ENCODE results near the gene NAMPT. TPM values are rescaled to one million over a fixed set of nuclear protein-coding genes. Genes with fewer than 3 reads are reported as not detected.

NAMPT gene
- total and polyA plus RNA-seq, 9 of the 15 experiments (the other 6 are each of a cell fraction or from before 2014, with no cell fraction given): 41.1 to 160 (median 106) TPM

DNA sequence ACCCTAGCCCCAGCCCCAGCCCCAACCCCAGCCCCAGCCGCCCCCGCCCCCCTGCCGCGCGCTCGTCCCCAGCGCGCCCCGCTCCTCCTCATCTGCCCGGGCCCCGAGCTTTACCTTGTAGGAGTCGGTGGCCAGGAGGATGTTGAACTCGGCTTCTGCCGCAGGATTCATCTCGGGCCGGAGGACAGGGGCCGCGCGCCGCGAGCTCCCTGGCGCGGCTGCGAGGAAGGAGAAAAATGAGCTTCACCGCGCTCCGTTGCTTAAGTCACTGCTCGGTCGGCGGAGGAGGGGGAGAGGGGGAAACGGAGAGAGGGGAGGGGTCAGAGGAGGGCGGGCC lies at the start of gene NAMPT (continued):
- TF ChIP-seq, protein P1, sequence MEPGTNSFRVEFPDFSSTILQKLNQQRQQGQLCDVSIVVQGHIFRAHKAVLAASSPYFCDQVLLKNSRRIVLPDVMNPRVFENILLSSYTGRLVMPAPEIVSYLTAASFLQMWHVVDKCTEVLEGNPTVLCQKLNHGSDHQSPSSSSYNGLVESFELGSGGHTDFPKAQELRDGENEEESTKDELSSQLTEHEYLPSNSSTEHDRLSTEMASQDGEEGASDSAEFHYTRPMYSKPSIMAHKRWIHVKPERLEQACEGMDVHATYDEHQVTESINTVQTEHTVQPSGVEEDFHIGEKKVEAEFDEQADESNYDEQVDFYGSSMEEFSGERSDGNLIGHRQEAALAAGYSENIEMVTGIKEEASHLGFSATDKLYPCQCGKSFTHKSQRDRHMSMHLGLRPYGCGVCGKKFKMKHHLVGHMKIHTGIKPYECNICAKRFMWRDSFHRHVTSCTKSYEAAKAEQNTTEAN (CRISPR knock-in tag; IDR thresholded peaks at IDR 0.05): no peak
- TF ChIP-seq, protein P2, sequence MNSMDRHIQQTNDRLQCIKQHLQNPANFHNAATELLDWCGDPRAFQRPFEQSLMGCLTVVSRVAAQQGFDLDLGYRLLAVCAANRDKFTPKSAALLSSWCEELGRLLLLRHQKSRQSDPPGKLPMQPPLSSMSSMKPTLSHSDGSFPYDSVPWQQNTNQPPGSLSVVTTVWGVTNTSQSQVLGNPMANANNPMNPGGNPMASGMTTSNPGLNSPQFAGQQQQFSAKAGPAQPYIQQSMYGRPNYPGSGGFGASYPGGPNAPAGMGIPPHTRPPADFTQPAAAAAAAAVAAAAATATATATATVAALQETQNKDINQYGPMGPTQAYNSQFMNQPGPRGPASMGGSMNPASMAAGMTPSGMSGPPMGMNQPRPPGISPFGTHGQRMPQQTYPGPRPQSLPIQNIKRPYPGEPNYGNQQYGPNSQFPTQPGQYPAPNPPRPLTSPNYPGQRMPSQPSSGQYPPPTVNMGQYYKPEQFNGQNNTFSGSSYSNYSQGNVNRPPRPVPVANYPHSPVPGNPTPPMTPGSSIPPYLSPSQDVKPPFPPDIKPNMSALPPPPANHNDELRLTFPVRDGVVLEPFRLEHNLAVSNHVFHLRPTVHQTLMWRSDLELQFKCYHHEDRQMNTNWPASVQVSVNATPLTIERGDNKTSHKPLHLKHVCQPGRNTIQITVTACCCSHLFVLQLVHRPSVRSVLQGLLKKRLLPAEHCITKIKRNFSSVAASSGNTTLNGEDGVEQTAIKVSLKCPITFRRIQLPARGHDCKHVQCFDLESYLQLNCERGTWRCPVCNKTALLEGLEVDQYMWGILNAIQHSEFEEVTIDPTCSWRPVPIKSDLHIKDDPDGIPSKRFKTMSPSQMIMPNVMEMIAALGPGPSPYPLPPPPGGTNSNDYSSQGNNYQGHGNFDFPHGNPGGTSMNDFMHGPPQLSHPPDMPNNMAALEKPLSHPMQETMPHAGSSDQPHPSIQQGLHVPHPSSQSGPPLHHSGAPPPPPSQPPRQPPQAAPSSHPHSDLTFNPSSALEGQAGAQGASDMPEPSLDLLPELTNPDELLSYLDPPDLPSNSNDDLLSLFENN (IDR thresholded peaks at IDR 0.05; ENCODE audit: low read depth in 2 of 2, low read length in 2 of 2): no peak; a peak in 1 of 4 replicates
- TF ChIP-seq JUN (IDR thresholded peaks at IDR 0.05; ENCODE audit: borderline replicate concordance, low read depth, low read length): no peak; the same call in 1 of the 2 replicates
- TF ChIP-seq JUN (CRISPR knock-in tag; IDR thresholded peaks at IDR 0.05; ENCODE audit: borderline replicate concordance): 0 out of 2 replicates have a peak, but pooled peaks have one; percentile 69
- no peak for TF ChIP-seq CHD1 (IDR thresholded peaks at IDR 0.05; ENCODE audit: low read length)
- peak; percentile 44 for TF ChIP-seq CEBPB (tag; IDR thresholded peaks at IDR 0.05)
- no peak for TF ChIP-seq LARP7 (IDR thresholded peaks at IDR 0.05)
- peak; percentile 36 for TF ChIP-seq NBN (IDR thresholded peaks at IDR 0.05; ENCODE audit: low read depth)
- no peak for TF ChIP-seq LEF1 (IDR thresholded peaks at IDR 0.05)
- TF ChIP-seq, protein P3, sequence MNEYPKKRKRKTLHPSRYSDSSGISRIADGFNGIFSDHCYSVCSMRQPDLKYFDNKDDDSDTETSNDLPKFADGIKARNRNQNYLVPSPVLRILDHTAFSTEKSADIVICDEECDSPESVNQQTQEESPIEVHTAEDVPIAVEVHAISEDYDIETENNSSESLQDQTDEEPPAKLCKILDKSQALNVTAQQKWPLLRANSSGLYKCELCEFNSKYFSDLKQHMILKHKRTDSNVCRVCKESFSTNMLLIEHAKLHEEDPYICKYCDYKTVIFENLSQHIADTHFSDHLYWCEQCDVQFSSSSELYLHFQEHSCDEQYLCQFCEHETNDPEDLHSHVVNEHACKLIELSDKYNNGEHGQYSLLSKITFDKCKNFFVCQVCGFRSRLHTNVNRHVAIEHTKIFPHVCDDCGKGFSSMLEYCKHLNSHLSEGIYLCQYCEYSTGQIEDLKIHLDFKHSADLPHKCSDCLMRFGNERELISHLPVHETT (CRISPR knock-in tag; conservative IDR thresholded peaks at IDR 0.05 in 1 of 2, IDR thresholded peaks at IDR 0.05 in 1 of 2): peak in 1 of 2 experiments; percentile 89; a peak in 1 of 4 replicates
- no peak for TF ChIP-seq NR1H2 (CRISPR knock-in tag; IDR thresholded peaks at IDR 0.05)
- TF ChIP-seq, protein P4, sequence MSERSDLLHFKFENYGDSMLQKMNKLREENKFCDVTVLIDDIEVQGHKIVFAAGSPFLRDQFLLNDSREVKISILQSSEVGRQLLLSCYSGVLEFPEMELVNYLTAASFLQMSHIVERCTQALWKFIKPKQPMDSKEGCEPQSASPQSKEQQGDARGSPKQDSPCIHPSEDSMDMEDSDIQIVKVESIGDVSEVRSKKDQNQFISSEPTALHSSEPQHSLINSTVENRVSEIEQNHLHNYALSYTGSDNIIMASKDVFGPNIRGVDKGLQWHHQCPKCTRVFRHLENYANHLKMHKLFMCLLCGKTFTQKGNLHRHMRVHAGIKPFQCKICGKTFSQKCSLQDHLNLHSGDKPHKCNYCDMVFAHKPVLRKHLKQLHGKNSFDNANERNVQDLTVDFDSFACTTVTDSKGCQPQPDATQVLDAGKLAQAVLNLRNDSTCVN (CRISPR knock-in tag; IDR thresholded peaks at IDR 0.05): peak; percentile 76; the same call in 1 of the 2 replicates
- TF ChIP-seq HDAC6 (IDR thresholded peaks at IDR 0.05; ENCODE audit: low read depth, low read length): no peak
- TF ChIP-seq IFI16 (CRISPR knock-in tag; IDR thresholded peaks at IDR 0.05): no peak
- TF ChIP-seq, protein P5, sequence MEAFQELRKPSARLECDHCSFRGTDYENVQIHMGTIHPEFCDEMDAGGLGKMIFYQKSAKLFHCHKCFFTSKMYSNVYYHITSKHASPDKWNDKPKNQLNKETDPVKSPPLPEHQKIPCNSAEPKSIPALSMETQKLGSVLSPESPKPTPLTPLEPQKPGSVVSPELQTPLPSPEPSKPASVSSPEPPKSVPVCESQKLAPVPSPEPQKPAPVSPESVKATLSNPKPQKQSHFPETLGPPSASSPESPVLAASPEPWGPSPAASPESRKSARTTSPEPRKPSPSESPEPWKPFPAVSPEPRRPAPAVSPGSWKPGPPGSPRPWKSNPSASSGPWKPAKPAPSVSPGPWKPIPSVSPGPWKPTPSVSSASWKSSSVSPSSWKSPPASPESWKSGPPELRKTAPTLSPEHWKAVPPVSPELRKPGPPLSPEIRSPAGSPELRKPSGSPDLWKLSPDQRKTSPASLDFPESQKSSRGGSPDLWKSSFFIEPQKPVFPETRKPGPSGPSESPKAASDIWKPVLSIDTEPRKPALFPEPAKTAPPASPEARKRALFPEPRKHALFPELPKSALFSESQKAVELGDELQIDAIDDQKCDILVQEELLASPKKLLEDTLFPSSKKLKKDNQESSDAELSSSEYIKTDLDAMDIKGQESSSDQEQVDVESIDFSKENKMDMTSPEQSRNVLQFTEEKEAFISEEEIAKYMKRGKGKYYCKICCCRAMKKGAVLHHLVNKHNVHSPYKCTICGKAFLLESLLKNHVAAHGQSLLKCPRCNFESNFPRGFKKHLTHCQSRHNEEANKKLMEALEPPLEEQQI (IDR thresholded peaks at IDR 0.05): no peak
- TF ChIP-seq SRSF3 (IDR thresholded peaks at IDR 0.05; ENCODE audit: insufficient read depth, low read length): no peak
- TF ChIP-seq CSDE1 (IDR thresholded peaks at IDR 0.05): no peak
- no peak for TF ChIP-seq KLF13 (tag; IDR thresholded peaks at IDR 0.05; ENCODE audit: borderline replicate concordance, low read depth)

Data from K562 (cell line).